GM18505 (cell line): Measurements from ENCODE around the gene TBX10.
A peak's percentile ranks its signal among the peaks of the same experiment; 100 is the strongest.

Source experiments
- ATAC-seq: cut with Tn5 transposase; IDR thresholded peaks from one replicate; pipeline ENCODE4 v1.9.1; 2021; ENCODE audit not compliant: unreplicated experiment
- POLR2A ChIP-seq: IDR thresholded peaks from 4 replicates; pipeline ENCODE4 v1.6.1; 2011; ENCODE audit warnings: borderline replicate concordance; ENCODE audit not compliant: insufficient read depth, insufficient read length; ENCODE audit errors: extremely low read depth

The TBX10 gene

GRCh38 chr11:67615728-67616430 lies 23.7 kb downstream of the TBX10 start:
- no peak for ATAC-seq
- TF ChIP-seq POLR2A: no peak

GRCh38 chr11:67614730-67615714 lies 24.5 kb downstream of the TBX10 start:
- TF ChIP-seq POLR2A: no peak
- no peak for ATAC-seq

GRCh38 chr11:67613960-67614715 lies 25.4 kb downstream of the TBX10 start:
- ATAC-seq: peak; percentile 65
- peak; percentile 85 for TF ChIP-seq POLR2A

GRCh38 chr11:67613313-67613959 lies 26.1 kb downstream of the TBX10 start:
- ATAC-seq: peak; percentile 1
- TF ChIP-seq POLR2A: no peak

GRCh38 chr11:67612751-67613150 lies 26.8 kb downstream of the TBX10 start:
- ATAC-seq: no peak
- no peak for TF ChIP-seq POLR2A

- no peak for TF ChIP-seq POLR2A
- ATAC-seq: no peak
Observed at GRCh38 chr11:67611704-67612587, 27.6 kb downstream of the TBX10 start.

GRCh38 chr11:67611165-67611564 lies 28.4 kb downstream of the TBX10 start:
- no peak for TF ChIP-seq POLR2A
- no peak for ATAC-seq

- TF ChIP-seq POLR2A: no peak
- ATAC-seq: no peak
Observed at GRCh38 chr11:67610302-67610868, 29.2 kb downstream of the TBX10 start.

- ATAC-seq: no peak
- no peak for TF ChIP-seq POLR2A
Observed at GRCh38 chr11:67609316-67609715, 30.2 kb downstream of the TBX10 start.

GRCh38 chr11:67608486-67608885 lies 31.1 kb downstream of the TBX10 start:
- no peak for ATAC-seq
- no peak for TF ChIP-seq POLR2A

GRCh38 chr11:67607507-67607906 lies 32.1 kb downstream of the TBX10 start:
- no peak for ATAC-seq
- no peak for TF ChIP-seq POLR2A
